Calu3 (cell line): ENCODE measurements around the gene HTR7. TPM values are rescaled to one million over a fixed set of nuclear protein-coding genes. Genes with fewer than 3 reads are reported as not detected.
"Not testable (repeated sequence)": the region's sequence is repeated elsewhere in the genome, so short reads cannot be mapped to it uniquely, and the experiment has no call there.

ENCODE experiments used
- BruUV-seq: library from RNA; stranded (reverse); fragments of 400-500 nt; replicated peaks from 2 replicates; lab custom pipeline; 2021; lab: Mats Ljungman, UMichigan
- CTCF ChIA-PET: fragments of 300-600 bp; sonication (Branson Sonifier 250); formaldehyde crosslinking; loops from one replicate; lab custom pipeline; 2022; ENCODE audit warnings: antibody characterized with exemption; lab: Charles Lee
- DNase-seq: peaks from one replicate; pipeline ENCODE4 v3.0.0; 2022
- H3K27ac Mint-ChIP-seq: one replicate; pipeline ENCODE4 v1.8.0; 2022; ENCODE audit warnings: mixed read lengths; ENCODE audit not compliant: unreplicated experiment
- H3K27me3 Mint-ChIP-seq: one replicate; pipeline ENCODE4 v1.8.0; 2022; ENCODE audit warnings: mixed read lengths; ENCODE audit not compliant: unreplicated experiment
- H3K36me3 Mint-ChIP-seq: one replicate; pipeline ENCODE4 v1.8.0; 2022; ENCODE audit warnings: mild to moderate bottlenecking, moderate library complexity, mixed read lengths; ENCODE audit not compliant: insufficient read depth, unreplicated experiment
- H3K4me1 Mint-ChIP-seq: one replicate; pipeline ENCODE4 v1.8.0; 2022; ENCODE audit warnings: mild to moderate bottlenecking, low read depth, mixed read lengths; ENCODE audit not compliant: unreplicated experiment
- H3K4me3 Mint-ChIP-seq: one replicate; pipeline ENCODE4 v1.8.0; 2022; ENCODE audit warnings: mild to moderate bottlenecking, low read depth, moderate library complexity, mixed read lengths; ENCODE audit not compliant: unreplicated experiment
- H3K9me3 Mint-ChIP-seq: one replicate; pipeline ENCODE4 v1.8.0; 2022; ENCODE audit warnings: low read depth, mixed read lengths; ENCODE audit not compliant: unreplicated experiment
- intact Hi-C: fragments of 100-400 bp; cut with micrococcal nuclease; formaldehyde crosslinking; loops from one replicate; pipeline ENCODE4 v1.10.0; 2022; ENCODE audit not compliant: unreplicated experiment
- total RNA-seq: library from RNA; stranded (reverse); gene quantifications from 2 replicates; pipeline ENCODE4 v1.2.3, GENCODE V29; 2022
- TF ChIP-seq, protein P1 (sequence below): fragments of 200-600 bp; IDR thresholded peaks from one replicate; pipeline ENCODE4 v1.8.0; 2022; ENCODE audit warnings: antibody characterized with exemption; ENCODE audit not compliant: unreplicated experiment

The HTR7 gene
- total RNA-seq, 1 experiment from 2014 or later = 0.12 TPM

DNA sequence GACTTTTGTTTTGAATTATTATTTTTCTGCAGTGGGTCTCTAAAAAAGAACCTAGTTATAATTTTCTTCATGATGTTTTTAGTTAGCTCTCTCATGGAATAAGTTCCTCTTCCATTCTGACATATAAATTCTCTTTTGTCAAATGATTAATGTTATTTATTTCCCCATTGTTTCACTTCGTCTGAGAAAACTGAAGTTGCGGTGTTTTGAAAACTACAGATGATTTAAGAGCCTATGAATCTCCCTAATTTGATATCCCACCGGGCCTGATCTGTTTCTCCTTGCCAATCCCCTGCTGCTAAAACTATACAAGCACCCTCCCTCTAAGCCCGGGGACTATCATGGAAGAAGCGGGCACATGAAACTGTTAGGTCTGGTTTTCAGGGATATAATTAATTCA lies 41.4 kb downstream of the HTR7 start:
- H3K4me1 Mint-ChIP-seq = no peaks in the 10 kb centered on the region
- no peaks in the 10 kb centered on the region for H3K27me3 Mint-ChIP-seq
- intact Hi-C loops = no loop called here
- H3K27ac Mint-ChIP-seq = no peak overlapping the region
- BruUV-seq = no TSS peak
- TF ChIP-seq, protein P1, sequence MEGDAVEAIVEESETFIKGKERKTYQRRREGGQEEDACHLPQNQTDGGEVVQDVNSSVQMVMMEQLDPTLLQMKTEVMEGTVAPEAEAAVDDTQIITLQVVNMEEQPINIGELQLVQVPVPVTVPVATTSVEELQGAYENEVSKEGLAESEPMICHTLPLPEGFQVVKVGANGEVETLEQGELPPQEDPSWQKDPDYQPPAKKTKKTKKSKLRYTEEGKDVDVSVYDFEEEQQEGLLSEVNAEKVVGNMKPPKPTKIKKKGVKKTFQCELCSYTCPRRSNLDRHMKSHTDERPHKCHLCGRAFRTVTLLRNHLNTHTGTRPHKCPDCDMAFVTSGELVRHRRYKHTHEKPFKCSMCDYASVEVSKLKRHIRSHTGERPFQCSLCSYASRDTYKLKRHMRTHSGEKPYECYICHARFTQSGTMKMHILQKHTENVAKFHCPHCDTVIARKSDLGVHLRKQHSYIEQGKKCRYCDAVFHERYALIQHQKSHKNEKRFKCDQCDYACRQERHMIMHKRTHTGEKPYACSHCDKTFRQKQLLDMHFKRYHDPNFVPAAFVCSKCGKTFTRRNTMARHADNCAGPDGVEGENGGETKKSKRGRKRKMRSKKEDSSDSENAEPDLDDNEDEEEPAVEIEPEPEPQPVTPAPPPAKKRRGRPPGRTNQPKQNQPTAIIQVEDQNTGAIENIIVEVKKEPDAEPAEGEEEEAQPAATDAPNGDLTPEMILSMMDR = no peak
- H3K36me3 Mint-ChIP-seq = no peaks in the 10 kb centered on the region
- DNase-seq = no peak
- CTCF ChIA-PET = interaction anchor here (0.7 kb wide), 1 partner anchor 64 kb away, joined by 3 read pairs; no protein-coding TSS in a partner anchor
- no peak overlapping the region for H3K4me3 Mint-ChIP-seq
- H3K9me3 Mint-ChIP-seq = no peaks in the 10 kb centered on the region

DNA sequence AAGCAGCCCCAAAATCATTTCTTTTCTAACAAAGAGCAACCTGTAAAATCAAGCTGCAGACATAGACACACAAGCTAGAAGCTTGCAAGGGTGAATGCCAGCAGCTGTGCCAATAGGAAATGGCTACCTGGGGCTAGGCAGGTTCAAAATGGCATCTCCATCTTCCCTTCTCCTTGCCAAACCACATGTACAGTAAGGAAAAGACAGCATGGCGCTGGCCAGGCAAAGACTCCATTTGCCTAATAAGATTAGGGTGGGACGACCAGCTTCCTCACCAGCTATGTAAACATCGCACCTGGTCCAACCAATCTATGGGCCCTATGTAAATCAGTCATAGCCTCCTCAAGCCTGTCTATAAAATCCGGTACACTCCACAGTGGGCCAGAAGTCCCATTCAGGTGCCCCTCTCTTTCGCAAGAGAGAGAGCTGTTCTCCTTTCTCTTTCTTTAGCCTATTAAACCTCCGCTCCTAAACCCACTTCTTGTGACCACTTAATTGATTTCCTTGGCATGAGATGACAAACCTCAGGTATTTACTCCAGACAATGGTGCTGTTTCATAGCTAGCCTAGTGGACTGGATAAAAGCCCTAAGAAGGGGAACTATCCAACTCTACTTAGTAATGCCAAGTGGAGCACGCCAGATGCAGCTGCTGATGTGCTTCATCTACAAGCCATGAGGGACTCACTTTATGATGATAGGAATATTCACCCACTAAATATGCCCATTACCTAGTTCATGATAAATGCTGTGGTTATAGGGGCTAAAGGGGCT lies 44.1 kb downstream of the HTR7 start:
- TF ChIP-seq, protein P1 = no peak
- DNase-seq = no peak
- no TSS peak for BruUV-seq
- no peaks in the 10 kb centered on the region for H3K4me1 Mint-ChIP-seq
- CTCF ChIA-PET = interaction anchor here (0.6 kb wide), 1 partner anchor 240 kb away, joined by 3 read pairs; no protein-coding TSS in a partner anchor
- no peaks in the 10 kb centered on the region for H3K27me3 Mint-ChIP-seq
- no peak overlapping the region for H3K4me3 Mint-ChIP-seq
- H3K27ac Mint-ChIP-seq = no peak overlapping the region
- H3K9me3 Mint-ChIP-seq = no peaks in the 10 kb centered on the region
- H3K36me3 Mint-ChIP-seq = no peaks in the 10 kb centered on the region
- intact Hi-C loops = no loop called here

DNA sequence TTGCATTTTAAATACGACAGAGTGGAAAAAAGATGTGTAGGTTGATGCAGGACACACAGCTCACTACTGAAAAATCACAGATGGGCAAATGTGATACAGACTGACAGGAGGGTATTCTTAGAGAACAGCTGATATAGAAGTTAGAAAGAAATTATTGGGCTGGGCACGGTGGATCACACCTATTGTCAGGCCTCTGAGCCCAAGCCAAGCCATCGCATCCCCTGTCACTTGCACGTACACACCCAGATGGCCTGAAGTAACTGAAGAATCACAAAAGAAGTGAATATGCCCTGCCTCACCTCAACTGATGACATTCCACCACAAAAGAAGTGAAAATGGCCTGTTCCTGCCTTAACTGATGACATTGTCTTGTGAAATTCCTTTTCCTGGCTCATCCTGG lies 50.7 kb downstream of the HTR7 start:
- H3K4me1 Mint-ChIP-seq, H3K36me3 Mint-ChIP-seq, DNase-seq, H3K27ac Mint-ChIP-seq, H3K9me3 Mint-ChIP-seq, BruUV-seq, H3K4me3 Mint-ChIP-seq, intact Hi-C loops, CTCF ChIA-PET, H3K27me3 Mint-ChIP-seq: not testable (repeated sequence)

DNA sequence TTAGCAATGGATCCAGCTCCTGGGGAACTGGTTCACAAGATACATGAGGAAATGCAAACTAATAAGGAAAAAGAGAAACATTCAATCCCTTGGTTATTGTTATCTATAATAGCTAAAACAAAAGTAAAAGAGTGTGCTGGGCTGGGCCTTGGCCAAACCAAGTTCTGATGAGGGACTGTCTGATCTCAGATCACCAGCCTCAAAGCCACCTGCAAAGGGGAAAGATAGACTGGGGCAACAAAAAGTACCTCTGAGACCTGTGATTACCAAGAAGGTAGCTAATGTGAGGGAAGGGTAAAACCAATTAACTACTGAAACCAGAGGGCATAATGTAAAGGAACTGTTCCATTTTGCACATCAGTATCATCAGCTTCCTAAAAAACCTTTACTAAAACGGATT lies 51.2 kb downstream of the HTR7 start:
- Mint-ChIP-seq H3K27ac (no peak overlapping the region), H3K4me3 (no peak overlapping the region), H3K36me3 (no peaks in the 10 kb centered on the region), H3K4me1 (no peaks in the 10 kb centered on the region), H3K9me3 (no peaks in the 10 kb centered on the region), H3K27me3 (no peaks in the 10 kb centered on the region)
- CTCF ChIA-PET = no interaction called here
- BruUV-seq = no TSS peak
- DNase-seq = no peak
- intact Hi-C loops = no loop called here
- TF ChIP-seq, protein P1 = no peak

DNA sequence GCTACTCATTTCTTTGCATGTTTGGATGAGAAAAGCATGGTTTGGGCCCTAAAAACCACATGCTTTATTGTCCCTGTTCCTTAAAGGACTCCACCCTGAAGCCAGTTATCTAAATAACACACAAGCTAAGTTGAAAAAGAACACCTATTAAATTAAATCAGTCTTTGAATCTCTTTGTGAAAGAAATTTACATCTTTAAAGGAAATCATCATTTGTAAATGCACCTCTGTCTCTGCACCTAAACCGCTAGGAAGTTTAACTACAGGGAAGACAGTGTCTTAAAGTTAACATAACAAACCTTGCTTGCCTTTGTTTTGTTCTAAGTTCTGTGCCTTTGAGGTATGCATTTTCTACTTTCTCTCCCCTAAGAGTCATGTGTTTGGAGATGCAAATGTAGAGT lies 52.6 kb downstream of the HTR7 start:
- no peaks in the 10 kb centered on the region for H3K36me3 Mint-ChIP-seq
- intact Hi-C loops = no loop called here
- no peaks in the 10 kb centered on the region for H3K4me1 Mint-ChIP-seq
- no peaks in the 10 kb centered on the region for H3K9me3 Mint-ChIP-seq
- CTCF ChIA-PET = no interaction called here
- no TSS peak for BruUV-seq
- TF ChIP-seq, protein P1 = no peak
- no peak overlapping the region for H3K4me3 Mint-ChIP-seq
- no peak overlapping the region for H3K27ac Mint-ChIP-seq
- H3K27me3 Mint-ChIP-seq = no peaks in the 10 kb centered on the region
- no peak for DNase-seq
